Transverse colon (tissue), 4 donors: ENCODE results near the gene PIK3CB. TPM values are rescaled to one million over a fixed set of nuclear protein-coding genes. Genes with fewer than 3 reads are reported as not detected.
"Not testable (repeated sequence)": the region's sequence is repeated elsewhere in the genome, so short reads cannot be mapped to it uniquely, and the experiment has no call there.

Experiments used
- DNase-seq: peaks from one replicate; pipeline ENCODE4 v3.0.0-alpha.2; 2019
- H3K27ac ChIP-seq, 4 donors: fragments of 200-600 bp; sonication (generic); 2 replicates each; pipeline ENCODE4 v1.5.1; 2016 to 2018; ENCODE audit warnings: inconsistent platforms in 4 of 4
- H3K27me3 ChIP-seq: fragments of 200-600 bp; sonication (generic); 2 replicates; pipeline ENCODE4 v1.5.1; 2017; ENCODE audit warnings: inconsistent platforms
- H3K36me3 ChIP-seq, 4 donors: fragments of 200-600 bp; sonication (generic); 2 replicates each; pipeline ENCODE4 v1.5.1; 2017 to 2019; ENCODE audit warnings: inconsistent platforms in 4 of 4
- H3K4me1 ChIP-seq, 4 donors: fragments of 200-600 bp; sonication (generic); 2 replicates each; pipeline ENCODE4 v1.5.1; 2017 to 2020; ENCODE audit warnings: inconsistent platforms in 4 of 4
- H3K4me3 ChIP-seq, 4 donors: fragments of 200-600 bp; sonication (generic); 1 replicate in 1 of 4; 2 replicates in 3 of 4; pipeline versions ENCODE4 v1.5.1 to v1.6.1; 2017 to 2019; ENCODE audit warnings: inconsistent platforms in 4 of 4
- H3K9me3 ChIP-seq, 2 donors: fragments of 200-600 bp; sonication (generic); 2 replicates each; pipeline ENCODE4 v1.5.1; 2017 to 2019; ENCODE audit warnings: inconsistent platforms in 2 of 2
- CTCF ChIP-seq, 5 experiments: fragments of 200-600 bp in 3 of 5; fragments of 450-650 bp in 2 of 5; sonication (generic) in 3 of 5; IDR thresholded peaks; 1 replicate in 2 of 5; 2 replicates in 3 of 5; pipeline ENCODE4 v1.5.1; 2016 to 2017; ENCODE audit warnings: antibody characterized with exemption in 5 of 5, inconsistent platforms in 3 of 5, mild to moderate bottlenecking in 2 of 5, moderate library complexity in 1 of 5
- EP300 ChIP-seq: sonication (generic); formaldehyde crosslinking; IDR thresholded peaks from one replicate; pipeline ENCODE4 v1.6.1; 2017; ENCODE audit warnings: antibody characterized with exemption, low read depth
- POLR2A ChIP-seq: fragments of 450-650 bp; IDR thresholded peaks from one replicate; pipeline ENCODE4 v1.6.1; 2016; ENCODE audit warnings: antibody characterized with exemption, mild to moderate bottlenecking, moderate library complexity
- POLR2AphosphoS5 ChIP-seq, 3 donors: sonication (generic); formaldehyde crosslinking; IDR thresholded peaks; one replicate each; pipeline ENCODE4 v1.6.1; 2016; ENCODE audit warnings: antibody characterized with exemption in 3 of 3
- WGBS, 2 donors: methylation state at CpG; one replicate each; pipeline ENCODE4 v1.1.5; 2018; ENCODE audit warnings: low coverage in 1 of 2; 5-methylcytosine and 5-hydroxymethylcytosine counted together
- in situ Hi-C, 4 donors: fragments of 200-750 bp; cut with MboI; loops; one replicate each; pipeline versions ENCODE4 v1.15.0 to v1.15.1; 2017; ENCODE audit warnings: low sequenced_read_pairs in 3 of 4, low pct_ligation_motif_present in 1 of 4, low pct_unique_long_range_greater_than_20kb in 1 of 4
- intact Hi-C: fragments of 100-400 bp; cut with DNase I; formaldehyde crosslinking; loops from one replicate; pipeline ENCODE4 v1.15.1; 2023; ENCODE audit warnings: low total_unique reads
- total RNA-seq, 4 donors: library from RNA; depleted of rRNA; stranded (reverse); fragments of >200 nt; gene quantifications; one replicate each; pipeline ENCODE4 v1.1.0, GENCODE V29; 2016

Gene PIK3CB
- total RNA-seq, 4 donors from 2014 or later = 52.4 to 98.4 (median 76.0) TPM

- in situ Hi-C loops (no loop called here), intact Hi-C loops (no loop called here)
- Histone ChIP-seq H3K27me3 (no peaks in the 10 kb centered on the region), H3K4me3 (no peak overlapping the region), H3K4me1 (no peaks in the 10 kb centered on the region), H3K27ac (no peak overlapping the region), H3K9me3 (no peaks in the 10 kb centered on the region), H3K36me3 (no peaks in the 10 kb centered on the region)
- DNase-seq = no peak
- 68% methylated on average over 3 of the region's 3 CpGs; no CpG with 5 or more reads in 1 of the 2 donors for WGBS, 2 donors
- TF ChIP-seq EP300 = no peak
- TF ChIP-seq CTCF (IDR thresholded peaks at IDR 0.05) = no peak
- no peak for TF ChIP-seq POLR2A
- TF ChIP-seq POLR2AphosphoS5 (IDR thresholded peaks at IDR 0.05) = no peak
Observed at GRCh38 chr3:138850151-138850550, 15.4 kb upstream of the PIK3CB start.

- no peaks in the 10 kb centered on the region for H3K36me3 ChIP-seq
- no peaks in the 10 kb centered on the region for H3K27me3 ChIP-seq
- 81 to 85% methylated on average over 2 of the region's 2 CpGs for WGBS, 2 donors
- no peak overlapping the region for H3K27ac ChIP-seq
- in situ Hi-C loops (no loop called here), intact Hi-C loops (no loop called here)
- no peaks in the 10 kb centered on the region for H3K4me1 ChIP-seq
- no peak for DNase-seq
- no peak overlapping the region for H3K4me3 ChIP-seq
- H3K9me3 ChIP-seq = no peaks in the 10 kb centered on the region
- TF ChIP-seq EP300 (no peak), POLR2AphosphoS5 (IDR thresholded peaks at IDR 0.05) (no peak), POLR2A (no peak), CTCF (IDR thresholded peaks at IDR 0.05) (no peak)
Observed at GRCh38 chr3:138849222-138849940, 14.7 kb upstream of the PIK3CB start.

GRCh38 chr3:138848696-138849095, 14.0 kb upstream of the PIK3CB start:
- no peaks in the 10 kb centered on the region for H3K27me3 ChIP-seq
- intact Hi-C loops = no loop called here
- in situ Hi-C loops = no loop called here
- no peaks in the 10 kb centered on the region for H3K4me1 ChIP-seq
- no peaks in the 10 kb centered on the region for H3K9me3 ChIP-seq
- TF ChIP-seq CTCF (IDR thresholded peaks at IDR 0.05) (no peak), POLR2A (no peak), EP300 (no peak), POLR2AphosphoS5 (IDR thresholded peaks at IDR 0.05) (no peak)
- no peak overlapping the region for H3K27ac ChIP-seq
- no peak for DNase-seq
- H3K4me3 ChIP-seq = no peak overlapping the region
- H3K36me3 ChIP-seq = no peaks in the 10 kb centered on the region
- WGBS, 2 donors = 94 to 100% methylated on average over 2 to 4 of the region's 4 CpGs

GRCh38 chr3:138846824-138847223, 12.1 kb upstream of the PIK3CB start:
- in situ Hi-C loops, H3K27ac ChIP-seq, H3K4me1 ChIP-seq, DNase-seq, H3K9me3 ChIP-seq, H3K36me3 ChIP-seq, H3K4me3 ChIP-seq, intact Hi-C loops, H3K27me3 ChIP-seq: not testable (repeated sequence)
- 100% methylated on average over 1 of the region's 1 CpG for WGBS, 2 donors

GRCh38 chr3:138846262-138846791, 11.6 kb upstream of the PIK3CB start:
- Histone ChIP-seq H3K4me1 (no peaks in the 10 kb centered on the region), H3K9me3 (no peaks in the 10 kb centered on the region), H3K27ac (no peak overlapping the region), H3K4me3 (no peak overlapping the region), H3K27me3 (no peaks in the 10 kb centered on the region), H3K36me3 (no peaks in the 10 kb centered on the region)
- in situ Hi-C loops (no loop called here), intact Hi-C loops (no loop called here)
- 82 to 90% methylated on average over 9 to 10 of the region's 10 CpGs for WGBS, 2 donors
- no peak for DNase-seq
- TF ChIP-seq CTCF (IDR thresholded peaks at IDR 0.05) = no peak
